AG04450 (cell line): ENCODE results near the gene AKAP6. TPM values are rescaled to one million over a fixed set of nuclear protein-coding genes. Genes with fewer than 3 reads are reported as not detected.
"Not testable (repeated sequence)": the region's sequence is repeated elsewhere in the genome, so short reads cannot be mapped to it uniquely, and the experiment has no call there.

Experiments used
- CTCF ChIA-PET: fragments of 300-600, 350-600 bp; formaldehyde crosslinking; extraction: SDS; loops from one replicate; lab custom pipeline; 2022; ENCODE audit warnings: antibody characterized with exemption, inconsistent platforms; lab: Charles Lee
- POLR2A ChIA-PET: fragments of 350-600 bp; formaldehyde crosslinking; extraction: SDS; loops from one replicate; lab custom pipeline; 2021; ENCODE audit warnings: antibody characterized with exemption, inconsistent platforms; lab: Yijun Ruan, JAX
- DNase-seq: peaks from one replicate; pipeline ENCODE4 v3.0.0-alpha.2; 2011; ENCODE audit warnings: low read depth, low spot score
- H3K27ac ChIP-seq: one replicate; pipeline ENCODE4 v1.5.1; 2012; ENCODE audit warnings: low read depth, low read length, control low read depth
- H3K27me3 ChIP-seq: one replicate; pipeline ENCODE4 v1.6.0; 2012; ENCODE audit warnings: low read length; ENCODE audit not compliant: control insufficient read depth, insufficient read depth
- H3K4me3 ChIP-seq: 2 replicates; pipeline ENCODE4 v1.5.1; 2011; ENCODE audit warnings: mild to moderate bottlenecking, low read depth, low read length, control low read depth
- H3K9me3 ChIP-seq: 2 replicates; pipeline ENCODE4 v1.5.1; 2012; ENCODE audit warnings: low read length; ENCODE audit not compliant: control insufficient read depth, insufficient read depth
- polyA plus RNA-seq: library from polyadenylated mRNA; depleted of rRNA; stranded (reverse); fragments of >200 nt; gene quantifications from 2 replicates; pipeline ENCODE4 v1.2.3, GENCODE V29; 2011
- TF ChIP-seq, protein P1 (sequence below): IDR thresholded peaks from 2 replicates; pipeline ENCODE4 v1.5.1; 2011; ENCODE audit warnings: low read depth, low read length, control low read depth, inconsistent platforms

AKAP6 gene
- polyA plus RNA-seq, 1 experiment = 0.78 TPM

DNA sequence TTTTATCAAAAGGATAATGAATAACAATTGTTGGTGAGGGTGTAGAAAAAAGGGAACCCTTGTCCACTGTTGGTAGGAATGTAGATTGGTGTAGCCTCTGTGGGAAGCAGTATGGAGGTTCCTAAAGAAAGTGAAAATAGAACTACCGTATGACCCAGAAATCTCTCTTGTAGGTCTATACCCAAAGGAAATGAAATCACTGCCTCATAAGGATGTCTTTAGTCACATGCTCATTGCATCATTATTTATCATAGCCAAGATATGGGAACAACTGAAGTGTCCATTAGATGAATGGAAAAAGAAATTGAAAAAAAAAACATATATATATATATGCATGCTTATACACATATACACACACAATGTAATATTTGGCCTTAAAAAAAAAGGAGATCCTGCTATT is 450.7 kb downstream of the AKAP6 start:
- TF ChIP-seq, protein P1, sequence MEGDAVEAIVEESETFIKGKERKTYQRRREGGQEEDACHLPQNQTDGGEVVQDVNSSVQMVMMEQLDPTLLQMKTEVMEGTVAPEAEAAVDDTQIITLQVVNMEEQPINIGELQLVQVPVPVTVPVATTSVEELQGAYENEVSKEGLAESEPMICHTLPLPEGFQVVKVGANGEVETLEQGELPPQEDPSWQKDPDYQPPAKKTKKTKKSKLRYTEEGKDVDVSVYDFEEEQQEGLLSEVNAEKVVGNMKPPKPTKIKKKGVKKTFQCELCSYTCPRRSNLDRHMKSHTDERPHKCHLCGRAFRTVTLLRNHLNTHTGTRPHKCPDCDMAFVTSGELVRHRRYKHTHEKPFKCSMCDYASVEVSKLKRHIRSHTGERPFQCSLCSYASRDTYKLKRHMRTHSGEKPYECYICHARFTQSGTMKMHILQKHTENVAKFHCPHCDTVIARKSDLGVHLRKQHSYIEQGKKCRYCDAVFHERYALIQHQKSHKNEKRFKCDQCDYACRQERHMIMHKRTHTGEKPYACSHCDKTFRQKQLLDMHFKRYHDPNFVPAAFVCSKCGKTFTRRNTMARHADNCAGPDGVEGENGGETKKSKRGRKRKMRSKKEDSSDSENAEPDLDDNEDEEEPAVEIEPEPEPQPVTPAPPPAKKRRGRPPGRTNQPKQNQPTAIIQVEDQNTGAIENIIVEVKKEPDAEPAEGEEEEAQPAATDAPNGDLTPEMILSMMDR = no peak
- no peak overlapping the region for H3K27ac ChIP-seq
- H3K9me3 ChIP-seq = no peaks in the 10 kb centered on the region
- no peaks in the 10 kb centered on the region for H3K27me3 ChIP-seq
- CTCF ChIA-PET = interaction anchor here (0.6 kb wide), 2 partner anchors 18 to 526 kb away, joined by 3 to 5 read pairs; no protein-coding TSS in a partner anchor
- POLR2A ChIA-PET = interaction anchor here (0.6 kb wide), 1 partner anchor 59 kb away, joined by 5 read pairs; no protein-coding TSS in a partner anchor
- no peak overlapping the region for H3K4me3 ChIP-seq
- DNase-seq = no peak

DNA sequence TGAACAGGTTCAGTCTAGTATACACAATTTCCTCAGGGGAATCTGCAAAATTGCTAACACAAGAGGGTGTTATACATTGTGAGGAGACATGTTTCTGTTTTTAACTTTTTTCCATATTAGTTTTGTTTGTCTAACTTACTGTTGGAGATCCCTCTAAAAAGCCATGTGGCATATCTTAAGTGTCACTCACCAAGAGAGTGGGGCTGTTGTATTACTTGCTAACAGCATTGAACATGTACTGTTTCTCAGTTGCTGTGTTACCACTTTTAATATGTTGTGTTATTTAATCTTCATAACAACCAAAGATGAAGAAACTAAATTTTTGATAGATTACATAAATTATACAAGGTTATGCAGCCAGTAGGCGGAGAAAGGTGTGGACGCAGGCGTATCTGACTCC is 455.3 kb downstream of the AKAP6 start:
- Histone ChIP-seq H3K4me3 (no peak overlapping the region), H3K27me3 (no peaks in the 10 kb centered on the region), H3K27ac (no peak overlapping the region), H3K9me3 (no peaks in the 10 kb centered on the region)
- TF ChIP-seq, protein P1 = no peak
- CTCF ChIA-PET = no interaction called here
- POLR2A ChIA-PET = no interaction called here
- DNase-seq = no peak

DNA sequence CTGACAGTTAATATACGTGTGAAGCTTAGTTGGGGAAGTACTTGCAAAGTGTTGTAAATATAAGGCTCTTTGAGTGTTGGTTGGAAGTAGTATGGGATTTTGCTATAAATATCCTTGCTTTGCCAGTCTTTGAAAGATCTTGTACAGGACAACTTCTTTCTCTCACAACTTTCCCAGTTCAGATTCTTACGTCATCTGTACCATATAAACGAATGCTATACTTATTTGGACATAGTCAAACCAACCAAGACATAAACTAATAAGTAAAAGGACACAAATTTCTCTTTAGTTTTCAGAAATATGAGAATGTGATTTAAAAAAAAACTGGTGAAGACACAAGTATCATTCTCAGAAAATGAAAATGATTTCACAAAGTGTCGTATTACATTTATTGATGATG is 456.5 kb downstream of the AKAP6 start:
- Histone ChIP-seq H3K27me3 (no peaks in the 10 kb centered on the region), H3K9me3 (no peaks in the 10 kb centered on the region), H3K4me3 (no peak overlapping the region), H3K27ac (no peak overlapping the region)
- ChIA-PET POLR2A (no interaction called here), CTCF (interaction anchor here (0.6 kb wide), 1 partner anchor 806 kb away, joined by 5 read pairs; no protein-coding TSS in a partner anchor)
- DNase-seq = no peak
- TF ChIP-seq, protein P1 = no peak

DNA sequence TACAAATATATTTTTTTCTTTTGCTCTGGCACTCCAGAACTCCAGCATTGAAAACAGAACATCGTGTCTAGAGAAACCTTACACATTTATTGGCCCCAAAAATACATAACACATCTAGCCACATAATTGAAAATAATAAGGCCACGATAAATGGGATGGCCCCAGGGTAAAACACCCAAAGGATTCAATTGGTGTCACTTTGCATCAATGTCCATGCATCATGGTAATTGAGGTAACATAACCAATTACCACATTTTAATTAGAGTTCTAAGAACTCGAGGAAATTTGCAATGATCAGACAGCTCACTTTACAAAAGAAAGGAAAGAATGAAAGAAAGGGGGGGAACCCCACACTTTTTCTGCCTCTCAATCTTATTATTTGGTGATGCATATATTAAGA is 457.8 kb downstream of the AKAP6 start:
- POLR2A ChIA-PET = no interaction called here
- Histone ChIP-seq H3K27ac (no peak overlapping the region), H3K9me3 (no peaks in the 10 kb centered on the region), H3K4me3 (no peak overlapping the region), H3K27me3 (no peaks in the 10 kb centered on the region)
- TF ChIP-seq, protein P1 = no peak
- CTCF ChIA-PET = no interaction called here
- no peak for DNase-seq

DNA sequence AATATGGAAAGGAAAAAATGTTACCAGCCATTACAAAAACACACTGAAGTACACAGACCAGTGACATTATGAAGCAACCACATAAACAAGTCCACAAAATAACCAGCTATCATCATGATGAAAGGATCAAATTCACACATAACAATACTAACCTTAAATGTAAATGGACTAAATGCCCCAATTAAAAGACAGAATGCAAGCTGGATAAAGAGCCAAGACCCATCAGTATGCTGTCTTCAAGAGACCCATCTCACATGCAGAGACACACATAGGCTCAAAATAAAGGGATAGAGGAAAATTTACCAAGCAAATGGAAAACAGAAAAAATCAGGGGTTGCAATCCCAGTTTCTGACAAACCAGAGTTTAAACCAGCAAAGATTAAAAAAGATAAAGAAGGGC is 463.9 kb downstream of the AKAP6 start:
- CTCF ChIA-PET, POLR2A ChIA-PET, H3K4me3 ChIP-seq, H3K27me3 ChIP-seq, DNase-seq, H3K9me3 ChIP-seq, H3K27ac ChIP-seq: not testable (repeated sequence)
